Jurkat, Clone E6-1 (cell line): Measurements from ENCODE around the gene MEDAG.

Source experiments
- DNase-seq: peaks from one replicate; pipeline ENCODE4 v3.0.0-alpha.2; 2011; ENCODE audit warnings: low read depth, low spot score
- H3K4me3 ChIP-seq: 2 replicates; pipeline ENCODE4 v1.5.1; 2011; ENCODE audit warnings: mild to moderate bottlenecking, low read length, control low read depth, moderate library complexity

MEDAG gene

GRCh38 chr13:30928978-30929377, 22.9 kb downstream of the MEDAG start:
- DNase-seq = no peak
- H3K4me3 ChIP-seq = no peak overlapping the region

- no peak within 1 kb of the TSS for H3K4me3 ChIP-seq
- no peak for DNase-seq
Measured at GRCh38 chr13:30932481-30933353, 26.6 kb downstream of the MEDAG start, which contains the start of gene TEX26. TSS of gene TEX26 (plus strand) at chr13:30932656. CDS start at chr13:30932716, 60 bp downstream.

- DNase-seq = no peak
- H3K4me3 ChIP-seq = no peak overlapping the region
Measured at GRCh38 chr13:30933354-30933670, 27.2 kb downstream of the MEDAG start.

- H3K4me3 ChIP-seq = no peak overlapping the region
- DNase-seq = no peak
Measured at GRCh38 chr13:30934381-30934780, 28.3 kb downstream of the MEDAG start.

- no peak overlapping the region for H3K4me3 ChIP-seq
- no peak for DNase-seq
Measured at GRCh38 chr13:30934803-30935202, 28.7 kb downstream of the MEDAG start.

- H3K4me3 ChIP-seq = no peak overlapping the region
- no peak for DNase-seq
Measured at GRCh38 chr13:30936971-30937370, 30.9 kb downstream of the MEDAG start.

GRCh38 chr13:30943881-30944280, 37.8 kb downstream of the MEDAG start:
- no peak overlapping the region for H3K4me3 ChIP-seq
- no peak for DNase-seq

GRCh38 chr13:30957258-30957943, 51.3 kb downstream of the MEDAG start:
- H3K4me3 ChIP-seq = no peak overlapping the region
- DNase-seq = no peak

- no peak overlapping the region for H3K4me3 ChIP-seq
- DNase-seq = no peak
Measured at GRCh38 chr13:30959678-30960077, 53.6 kb downstream of the MEDAG start.

GRCh38 chr13:30963791-30964190, 57.7 kb downstream of the MEDAG start:
- no peak for DNase-seq
- H3K4me3 ChIP-seq = no peak overlapping the region

- no peak for DNase-seq
- H3K4me3 ChIP-seq = no peak overlapping the region
Measured at GRCh38 chr13:30965380-30965779, 59.3 kb downstream of the MEDAG start.

GRCh38 chr13:30966101-30966500, 60.0 kb downstream of the MEDAG start:
- DNase-seq = no peak
- no peak overlapping the region for H3K4me3 ChIP-seq

- no peak overlapping the region for H3K4me3 ChIP-seq
- DNase-seq = no peak
Measured at GRCh38 chr13:30968846-30969245, 62.8 kb downstream of the MEDAG start.

- DNase-seq = no peak
- H3K4me3 ChIP-seq = no peak overlapping the region
Measured at GRCh38 chr13:30971575-30971974, 65.5 kb downstream of the MEDAG start.

- DNase-seq = no peak
- H3K4me3 ChIP-seq = no peak overlapping the region
Measured at GRCh38 chr13:30972888-30973377, 66.9 kb downstream of the MEDAG start.

- DNase-seq = no peak
- no peak overlapping the region for H3K4me3 ChIP-seq
Measured at GRCh38 chr13:30974350-30974749, 68.3 kb downstream of the MEDAG start.
